ENCODE results near the gene SFT2D1. TPM values are rescaled to one million over a fixed set of nuclear protein-coding genes. Genes with fewer than 3 reads are reported as not detected.

Gene SFT2D1
- 26.8 to 45.5 TPM (median 41.3 TPM) in 5 replicates for total RNA-seq (2022; extraction: Qiagen RNA extraction; ENCODE audit: low read depth)

DNA sequence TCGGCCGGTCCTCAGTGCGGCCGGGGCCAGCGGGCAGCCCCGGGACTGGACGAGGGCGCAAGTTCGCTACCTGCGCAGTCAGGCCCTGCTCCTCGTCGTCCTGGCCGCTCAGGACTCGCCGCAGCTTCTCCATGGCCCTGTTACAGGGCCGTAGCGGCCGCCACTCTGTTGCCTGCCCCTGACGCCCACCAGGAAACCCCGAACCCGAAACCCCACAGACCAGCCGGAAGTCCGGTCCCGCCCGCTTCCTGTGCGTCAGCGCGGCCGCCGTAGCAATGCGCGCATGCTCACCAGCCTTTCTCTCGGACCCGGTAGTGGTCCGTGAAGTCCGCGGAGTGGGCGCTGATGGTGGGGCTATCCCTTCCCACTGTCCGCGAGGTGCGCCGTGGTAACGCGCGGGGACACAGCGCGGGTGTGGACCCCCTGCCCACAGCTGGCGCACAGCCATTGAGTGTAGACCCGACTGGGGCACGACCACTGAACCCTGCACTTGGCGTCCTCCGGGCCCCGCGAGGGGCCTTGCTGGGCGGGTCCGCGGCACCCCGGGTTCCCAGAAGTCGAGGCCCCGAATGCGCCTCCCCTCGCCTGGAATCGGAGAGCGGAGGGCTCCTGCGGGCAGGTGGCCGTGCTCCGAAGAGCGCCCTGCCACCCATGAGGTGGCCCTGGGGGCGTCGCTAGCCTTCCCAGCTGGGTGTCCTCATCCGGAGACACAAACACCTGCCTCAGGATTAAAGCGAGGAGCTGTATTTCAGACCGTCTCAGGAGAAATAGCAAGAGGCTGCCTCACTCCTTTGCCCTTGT lies at the start of gene SFT2D1:
Gene SFT2D1, minus strand, starts transcription at position 197 of the 801 bp plus-strand sequence. Its CDS starts 64 bp downstream, at position 133.

DNA sequence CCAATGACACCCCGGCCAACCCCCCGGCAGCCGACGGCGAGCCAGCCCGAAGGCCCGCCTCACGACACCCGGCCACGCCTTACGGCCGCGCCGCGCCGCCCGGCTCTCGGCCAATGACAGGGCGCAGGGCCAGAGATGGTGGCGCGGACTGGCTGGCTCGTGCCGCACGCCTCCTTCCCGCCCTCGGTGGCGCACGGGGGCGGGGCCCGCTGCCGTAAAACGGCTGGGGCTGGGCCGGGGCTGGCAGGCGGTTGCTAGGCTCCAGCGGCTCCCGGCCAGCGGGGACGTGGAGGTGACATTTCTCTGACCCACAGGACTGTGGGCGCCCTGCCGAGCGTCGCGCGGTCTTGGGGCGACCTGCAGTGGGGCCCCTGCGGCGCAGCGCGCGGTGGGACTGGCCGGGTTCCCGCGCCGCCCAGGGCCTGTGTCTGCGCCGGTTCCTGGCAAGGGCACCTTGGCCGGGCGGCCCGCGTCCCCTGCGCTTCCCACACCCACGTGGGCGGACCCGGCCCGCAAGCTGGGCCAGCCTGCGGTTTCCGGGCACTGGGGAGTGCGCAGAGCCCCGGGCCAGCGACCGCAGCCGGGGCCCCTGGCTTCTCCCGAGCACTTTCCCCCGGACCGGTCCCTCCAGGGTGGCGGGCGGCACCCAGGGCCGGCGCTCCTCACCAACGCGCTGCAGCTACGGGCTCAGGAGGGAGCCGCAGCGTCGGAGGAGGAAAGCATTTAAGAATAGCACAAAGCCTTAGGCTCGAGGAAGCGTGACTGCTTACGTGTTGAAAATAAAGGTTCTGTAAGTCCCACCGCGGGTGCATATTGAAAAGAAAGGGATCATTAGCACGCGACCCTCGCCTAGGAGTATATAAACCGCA lies 40.8 kb upstream of the SFT2D1 start, which contains the start of gene MPC1:
Gene MPC1, minus strand, starts transcription at position 8 of the 869 bp plus-strand sequence. CDS start 64 bp downstream, outside the sequence.

DNA sequence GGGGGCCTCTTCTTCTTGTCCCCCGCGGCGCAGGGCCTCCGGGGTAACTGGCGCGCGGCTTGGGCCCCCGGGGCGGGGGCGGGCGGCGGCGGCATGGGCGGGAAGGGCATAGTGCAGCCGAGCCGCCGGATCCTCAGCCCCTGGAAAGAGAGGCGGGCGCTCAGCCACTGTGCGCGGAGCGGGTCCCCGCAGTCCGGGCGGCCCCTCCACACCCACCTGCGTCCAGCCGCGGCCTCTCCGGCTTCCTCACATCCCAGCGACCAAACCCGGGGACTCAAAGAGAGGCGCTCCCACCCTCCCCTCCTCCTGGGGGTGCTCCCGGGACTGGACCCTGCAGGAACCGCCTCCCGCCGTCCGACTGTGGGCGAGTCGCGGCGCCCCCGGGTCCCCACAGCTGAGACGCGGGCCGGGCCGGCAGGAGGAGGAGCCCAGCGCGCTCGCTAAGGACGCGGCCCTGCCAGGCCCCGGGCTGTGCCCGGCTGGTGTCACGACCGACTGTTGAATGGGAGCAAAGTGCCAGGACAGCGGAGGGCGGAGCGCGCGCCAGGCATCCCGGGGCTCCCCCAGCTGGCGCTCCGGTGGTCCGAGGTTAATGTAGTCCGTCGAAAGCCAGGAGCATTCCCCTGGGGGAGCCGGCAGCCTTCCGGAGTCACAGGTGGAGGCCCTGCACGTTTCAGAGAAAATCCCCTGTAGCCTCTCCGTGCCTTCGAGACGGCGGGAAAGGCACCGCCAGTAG lies 34.1 kb downstream of the SFT2D1 start, which contains the start of gene PRR18:
Gene PRR18, minus strand, starts transcription at position 360 of the 736 bp plus-strand sequence. Its CDS starts 250 bp downstream, at position 110.

Other genes with a start within 250 kb of the SFT2D1 start
- not detected in 5 replicates for gene TBXT, start 174.7 kb downstream of the SFT2D1 start, total RNA-seq (2022; extraction: Qiagen RNA extraction; ENCODE audit: low read depth)
- gene PRR18, start 34.2 kb downstream of the SFT2D1 start, total RNA-seq (2022; extraction: Qiagen RNA extraction; ENCODE audit: low read depth): 0.16 to 0.27 TPM (median 0.23 TPM) in 4 of 5 replicates, not detected in the other
- 3.6 to 4.8 TPM (median 4.0 TPM) in 5 replicates for gene MPC1, start 40.4 kb upstream of the SFT2D1 start, total RNA-seq (2022; extraction: Qiagen RNA extraction; ENCODE audit: low read depth)
- gene RAMACL, start 244.1 kb upstream of the SFT2D1 start, total RNA-seq (2022; extraction: Qiagen RNA extraction; ENCODE audit: low read depth): 0.09 to 0.18 TPM in 2 of 5 replicates, not detected in the others

Data from A549 treated with RU486 at 1 μM for 4 hours (cell line).